ENCODE results near the gene GATAD2A.

The GATAD2A gene

DNA sequence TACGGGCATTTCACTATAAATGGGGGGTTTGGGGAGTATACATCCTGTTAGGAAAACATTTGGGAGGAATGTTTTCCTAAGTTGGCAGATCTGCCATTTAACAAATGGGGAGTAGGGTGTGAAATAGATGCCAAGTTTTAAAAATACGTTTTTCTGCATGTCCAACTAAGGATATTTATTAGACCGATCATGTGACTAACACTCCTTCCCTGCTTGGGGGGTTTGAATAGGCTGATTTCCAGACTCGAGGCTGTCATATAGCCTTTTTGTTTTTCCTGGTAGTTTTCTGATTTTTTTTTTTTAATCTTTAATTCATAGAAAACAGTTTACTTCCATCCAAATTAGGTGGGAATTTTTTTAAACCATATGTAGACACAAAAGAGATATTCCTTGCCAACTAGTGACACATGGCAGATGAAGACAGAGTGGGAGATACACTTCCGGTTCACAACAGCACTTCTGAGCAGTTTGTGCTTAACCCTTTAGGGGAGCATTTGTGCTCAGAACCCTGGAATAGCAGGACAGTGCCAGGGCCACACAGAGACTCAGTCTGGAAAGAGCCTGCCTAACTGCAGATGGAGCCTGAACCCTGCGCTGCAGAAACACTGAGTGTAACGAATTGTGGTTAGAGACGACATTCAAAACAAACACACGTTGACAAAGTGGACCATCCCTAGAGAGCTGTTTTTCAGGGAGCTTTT is 5.6 kb upstream of the GATAD2A start:
- H3K4me3 ChIP-seq (ENCODE audit: low read length), result no peak overlapping the region
- peaks cover 16% of the 10 kb centered on the region; the same call in 1 of the 2 replicates for H4K20me1 ChIP-seq (ENCODE audit: insufficient read depth, low read length)
- TF ChIP-seq EZH2phosphoT487 (IDR thresholded peaks at IDR 0.05; ENCODE audit: low read depth), result no peak
- TF ChIP-seq, protein P1, sequence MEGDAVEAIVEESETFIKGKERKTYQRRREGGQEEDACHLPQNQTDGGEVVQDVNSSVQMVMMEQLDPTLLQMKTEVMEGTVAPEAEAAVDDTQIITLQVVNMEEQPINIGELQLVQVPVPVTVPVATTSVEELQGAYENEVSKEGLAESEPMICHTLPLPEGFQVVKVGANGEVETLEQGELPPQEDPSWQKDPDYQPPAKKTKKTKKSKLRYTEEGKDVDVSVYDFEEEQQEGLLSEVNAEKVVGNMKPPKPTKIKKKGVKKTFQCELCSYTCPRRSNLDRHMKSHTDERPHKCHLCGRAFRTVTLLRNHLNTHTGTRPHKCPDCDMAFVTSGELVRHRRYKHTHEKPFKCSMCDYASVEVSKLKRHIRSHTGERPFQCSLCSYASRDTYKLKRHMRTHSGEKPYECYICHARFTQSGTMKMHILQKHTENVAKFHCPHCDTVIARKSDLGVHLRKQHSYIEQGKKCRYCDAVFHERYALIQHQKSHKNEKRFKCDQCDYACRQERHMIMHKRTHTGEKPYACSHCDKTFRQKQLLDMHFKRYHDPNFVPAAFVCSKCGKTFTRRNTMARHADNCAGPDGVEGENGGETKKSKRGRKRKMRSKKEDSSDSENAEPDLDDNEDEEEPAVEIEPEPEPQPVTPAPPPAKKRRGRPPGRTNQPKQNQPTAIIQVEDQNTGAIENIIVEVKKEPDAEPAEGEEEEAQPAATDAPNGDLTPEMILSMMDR (IDR thresholded peaks at IDR 0.05; ENCODE audit: low read depth, low read length), result no peak
- H3K79me2 ChIP-seq (ENCODE audit: low read length), result peaks cover 47% of the 10 kb centered on the region
- no peaks in the 10 kb centered on the region for H3K9me3 ChIP-seq (ENCODE audit: insufficient read depth, low read length)
- H3K4me1 ChIP-seq (ENCODE audit: low read length), result no peaks in the 10 kb centered on the region
- no peaks in the 10 kb centered on the region for H3K36me3 ChIP-seq (replicated peaks; ENCODE audit: low read depth, low read length)
- H3K4me2 ChIP-seq (ENCODE audit: low read length), result no peak overlapping the region
- H3K27me3 ChIP-seq (ENCODE audit: low read depth, low read length), result no peaks in the 10 kb centered on the region
- no peak overlapping the region for H3K27ac ChIP-seq (ENCODE audit: low read length)
- no peak overlapping the region for H3K9ac ChIP-seq (ENCODE audit: low read length)
- H2AFZ ChIP-seq (ENCODE audit: low read depth, low read length), result no peak overlapping the region

GRCh38 chr19:19402656-19403372 is 2.7 kb upstream of the GATAD2A start:
- Histone ChIP-seq H3K9me3 (ENCODE audit: insufficient read depth, low read length) (no peaks in the 10 kb centered on the region), H3K4me2 (ENCODE audit: low read length) (no peak overlapping the region), H3K79me2 (ENCODE audit: low read length) (peaks cover 41% of the 10 kb centered on the region), H3K27me3 (ENCODE audit: low read depth, low read length) (no peaks in the 10 kb centered on the region), H3K4me3 (ENCODE audit: low read length) (no peak overlapping the region), H3K36me3 (replicated peaks; ENCODE audit: low read depth, low read length) (no peaks in the 10 kb centered on the region), H3K27ac (ENCODE audit: low read length) (no peak overlapping the region), H3K9ac (ENCODE audit: low read length) (no peak overlapping the region), H3K4me1 (ENCODE audit: low read length) (peaks cover 16% of the 10 kb centered on the region), H2AFZ (ENCODE audit: low read depth, low read length) (no peak overlapping the region), H4K20me1 (ENCODE audit: insufficient read depth, low read length) (peaks cover 25% of the 10 kb centered on the region)
- TF ChIP-seq, protein P1 (IDR thresholded peaks at IDR 0.05; ENCODE audit: low read depth, low read length), result no peak
- TF ChIP-seq EZH2phosphoT487 (IDR thresholded peaks at IDR 0.05; ENCODE audit: low read depth), result no peak

- H3K4me1 ChIP-seq (ENCODE audit: low read length), result peaks cover 17% of the 10 kb centered on the region
- H4K20me1 ChIP-seq (ENCODE audit: insufficient read depth, low read length), result peaks cover 32% of the 10 kb centered on the region
These were observed 2.0 kb upstream of the GATAD2A start for GRCh38 chr19:19403373-19403901.

More at GRCh38 chr19:19403373-19403901, 2.0 kb upstream of the GATAD2A start:
- H3K4me3 ChIP-seq (ENCODE audit: low read length), result no peak overlapping the region
- H3K27me3 ChIP-seq (ENCODE audit: low read depth, low read length), result no peaks in the 10 kb centered on the region
- H3K9ac ChIP-seq (ENCODE audit: low read length), result no peak overlapping the region
- H3K4me2 ChIP-seq (ENCODE audit: low read length), result no peak overlapping the region
- H3K27ac ChIP-seq (ENCODE audit: low read length), result no peak overlapping the region
- peaks cover 47% of the 10 kb centered on the region for H3K79me2 ChIP-seq (ENCODE audit: low read length)
- no peaks in the 10 kb centered on the region for H3K9me3 ChIP-seq (ENCODE audit: insufficient read depth, low read length)
- H3K36me3 ChIP-seq (replicated peaks; ENCODE audit: low read depth, low read length), result no peaks in the 10 kb centered on the region
- TF ChIP-seq, protein P1 (IDR thresholded peaks at IDR 0.05; ENCODE audit: low read depth, low read length), result no peak
- TF ChIP-seq EZH2phosphoT487 (IDR thresholded peaks at IDR 0.05; ENCODE audit: low read depth), result no peak
- H2AFZ ChIP-seq (ENCODE audit: low read depth, low read length), result no peak overlapping the region
